Activated CD8-positive, alpha-beta memory T cell treated with anti-CD3 and anti-CD28 coated beads, Interleukin-2, amount 50 U/mL, for 4 hours (primary cell): Measurements from ENCODE around the gene HOXC4.

Source experiments
- DNase-seq: peaks from one replicate; pipeline ENCODE4 v3.0.0-alpha.2; 2020

Gene HOXC4

DNA sequence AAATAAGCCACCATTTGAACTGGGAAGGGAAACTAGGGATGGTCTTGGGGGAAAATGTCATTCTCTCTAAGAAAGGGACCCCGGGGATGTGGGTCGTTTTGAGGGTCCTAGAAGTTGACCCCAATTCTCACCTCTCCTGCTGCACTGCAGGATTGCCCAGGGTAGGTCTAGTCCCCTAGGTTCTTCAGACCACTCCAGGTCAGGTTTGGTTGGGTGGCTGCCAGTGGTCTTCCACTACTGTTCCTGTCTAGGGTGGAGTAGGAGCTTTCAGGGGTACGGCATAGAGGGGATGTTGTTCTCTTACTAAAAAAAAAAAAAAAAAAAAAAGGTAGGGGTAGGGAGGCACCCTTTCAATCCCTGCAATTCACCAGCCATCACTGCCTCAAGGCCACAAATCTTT, 37.6 kb upstream of the HOXC4 start:
- no peak for DNase-seq

DNA sequence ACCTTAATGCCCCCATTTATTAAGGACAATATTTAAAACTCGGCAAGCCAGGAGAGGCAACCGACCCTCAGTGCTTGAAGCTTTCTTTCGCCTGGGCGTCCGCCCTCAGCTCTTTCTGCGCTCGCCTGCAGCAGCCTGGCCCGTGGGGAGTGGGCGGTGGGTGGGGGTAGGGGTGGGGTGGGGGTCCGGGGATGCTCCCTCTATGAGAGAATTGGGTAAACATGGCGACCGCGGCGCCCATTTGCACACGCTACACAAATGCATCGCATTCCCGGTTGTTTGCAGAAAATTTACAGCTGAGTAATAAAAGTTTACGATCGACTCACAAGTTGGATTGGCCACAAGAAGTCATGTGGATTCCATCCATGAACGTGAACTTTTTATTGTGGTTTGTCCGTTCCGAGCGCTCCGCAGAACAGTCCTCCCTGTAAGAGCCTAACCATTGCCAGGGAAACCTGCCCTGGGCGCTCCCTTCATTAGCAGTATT, 37.1 kb upstream of the HOXC4 start:
- no peak for DNase-seq

DNA sequence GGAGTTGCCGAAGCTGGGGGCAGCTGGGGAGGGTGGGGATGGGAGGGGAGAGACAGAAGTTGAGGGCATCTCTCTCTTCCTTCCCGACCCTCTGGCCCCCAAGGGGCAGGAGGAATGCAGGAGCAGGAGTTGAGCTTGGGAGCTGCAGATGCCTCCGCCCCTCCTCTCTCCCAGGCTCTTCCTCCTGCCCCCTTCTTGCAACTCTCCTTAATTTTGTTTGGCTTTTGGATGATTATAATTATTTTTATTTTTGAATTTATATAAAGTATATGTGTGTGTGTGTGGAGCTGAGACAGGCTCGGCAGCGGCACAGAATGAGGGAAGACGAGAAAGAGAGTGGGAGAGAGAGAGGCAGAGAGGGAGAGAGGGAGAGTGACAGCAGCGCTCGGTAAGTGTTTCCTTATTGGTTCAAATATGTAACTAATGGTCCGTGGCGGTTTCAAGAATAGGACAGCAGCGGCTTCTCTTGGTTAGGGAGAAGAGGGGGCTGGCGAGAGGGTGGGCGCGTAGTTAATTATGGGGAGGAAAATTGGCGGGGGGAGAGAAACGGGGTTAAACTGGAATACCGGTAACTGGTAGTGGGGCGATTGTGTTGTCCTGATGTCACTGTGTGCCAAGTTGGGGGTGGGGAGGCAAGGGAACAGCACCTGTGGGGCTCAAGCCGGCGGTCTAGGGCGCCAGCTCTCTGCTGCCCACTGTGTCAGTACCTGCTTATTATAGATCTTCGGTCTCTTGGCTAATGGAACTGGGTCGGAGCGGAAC, 36.4 kb upstream of the HOXC4 start:
- no peak for DNase-seq

DNA sequence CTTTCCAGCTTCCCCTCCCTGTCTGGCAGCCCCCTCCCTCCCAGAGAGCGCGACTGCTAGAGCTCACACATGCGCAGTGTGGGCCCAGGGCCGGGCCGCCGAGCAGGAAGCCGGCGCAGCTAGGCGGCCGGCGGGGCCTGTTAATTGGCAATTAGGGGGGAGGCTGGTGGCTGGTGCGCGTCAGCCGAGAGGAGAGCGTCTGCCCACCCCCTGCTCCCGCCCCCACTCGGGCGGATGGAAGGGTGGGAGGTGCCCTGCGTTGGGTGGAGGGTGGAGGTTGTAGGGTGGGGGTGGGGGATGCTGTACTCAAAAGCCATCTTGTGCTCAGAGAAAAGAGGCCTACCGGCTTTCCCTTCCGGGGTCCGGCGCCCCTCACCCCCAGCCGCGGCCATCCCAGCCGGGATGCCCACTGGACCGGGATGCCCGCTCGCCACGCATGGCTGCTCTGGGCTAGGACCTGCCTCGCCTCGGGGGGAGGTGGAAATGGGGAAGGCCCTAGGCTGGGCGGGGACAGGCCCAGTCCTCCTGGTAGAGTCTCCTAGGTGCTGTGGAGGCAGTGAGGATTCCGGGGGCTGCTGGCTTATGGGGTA, 35.7 kb upstream of the HOXC4 start:
- DNase-seq, result peak; percentile 68

DNA sequence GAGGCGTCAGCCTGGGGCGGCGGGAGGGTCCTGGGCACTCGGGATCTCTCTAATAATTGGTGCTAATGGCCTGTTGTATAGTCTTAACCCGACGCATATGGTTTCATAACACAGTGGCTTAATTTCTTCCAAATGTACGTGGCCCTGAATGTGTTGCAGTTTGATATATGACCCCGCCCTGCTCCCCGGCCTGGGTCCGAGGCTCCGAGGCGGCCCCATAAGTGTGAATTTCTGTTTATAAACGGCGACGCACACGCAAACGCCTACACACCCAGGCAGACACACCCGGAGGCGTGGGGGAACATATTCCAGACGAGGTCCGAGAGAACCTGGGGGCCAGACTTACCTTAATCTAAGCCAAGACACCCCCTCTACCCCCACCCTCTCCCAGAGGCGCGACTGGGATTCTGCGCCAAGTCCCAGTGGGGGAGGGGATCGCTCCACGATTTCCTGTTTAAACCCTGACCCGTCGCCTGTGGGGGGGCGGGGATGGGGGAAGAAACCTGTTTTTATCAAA, 35.1 kb upstream of the HOXC4 start:
- no peak for DNase-seq

DNA sequence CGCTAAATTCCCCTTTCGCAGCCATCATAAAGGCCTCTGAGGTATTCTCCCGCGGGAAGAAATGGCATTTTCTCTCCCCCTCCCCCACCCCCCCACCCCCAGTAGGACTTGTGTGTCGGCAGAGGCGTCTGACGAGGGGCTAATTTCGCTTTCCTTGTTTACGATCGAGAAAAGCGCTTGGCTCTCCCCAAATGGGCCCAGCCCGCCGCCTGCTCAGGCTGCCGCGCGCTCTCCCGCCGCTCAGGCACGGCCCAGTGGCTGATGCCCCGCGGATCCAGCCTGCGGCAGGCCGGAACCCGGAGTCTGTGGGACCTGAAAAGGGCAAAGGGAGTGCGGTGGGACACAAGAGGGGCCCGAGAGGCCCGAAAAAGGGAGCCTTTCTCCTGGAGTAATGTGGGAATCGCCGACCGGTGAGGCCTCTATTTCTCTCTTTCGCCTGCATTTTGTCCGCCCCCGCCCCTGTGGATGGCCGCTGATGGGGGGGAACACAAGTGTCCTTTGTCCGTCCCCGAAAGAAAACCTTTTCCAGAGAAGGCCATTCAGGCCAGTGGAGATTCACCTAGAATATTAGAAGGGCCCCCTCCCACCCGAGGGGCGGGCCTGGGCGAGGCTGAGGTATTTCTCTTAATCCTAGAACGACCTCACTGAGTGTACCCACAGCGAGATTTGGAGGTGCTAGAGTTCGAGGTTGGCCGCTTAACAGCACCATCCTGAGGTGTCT, 34.4 kb upstream of the HOXC4 start:
- no peak for DNase-seq

DNA sequence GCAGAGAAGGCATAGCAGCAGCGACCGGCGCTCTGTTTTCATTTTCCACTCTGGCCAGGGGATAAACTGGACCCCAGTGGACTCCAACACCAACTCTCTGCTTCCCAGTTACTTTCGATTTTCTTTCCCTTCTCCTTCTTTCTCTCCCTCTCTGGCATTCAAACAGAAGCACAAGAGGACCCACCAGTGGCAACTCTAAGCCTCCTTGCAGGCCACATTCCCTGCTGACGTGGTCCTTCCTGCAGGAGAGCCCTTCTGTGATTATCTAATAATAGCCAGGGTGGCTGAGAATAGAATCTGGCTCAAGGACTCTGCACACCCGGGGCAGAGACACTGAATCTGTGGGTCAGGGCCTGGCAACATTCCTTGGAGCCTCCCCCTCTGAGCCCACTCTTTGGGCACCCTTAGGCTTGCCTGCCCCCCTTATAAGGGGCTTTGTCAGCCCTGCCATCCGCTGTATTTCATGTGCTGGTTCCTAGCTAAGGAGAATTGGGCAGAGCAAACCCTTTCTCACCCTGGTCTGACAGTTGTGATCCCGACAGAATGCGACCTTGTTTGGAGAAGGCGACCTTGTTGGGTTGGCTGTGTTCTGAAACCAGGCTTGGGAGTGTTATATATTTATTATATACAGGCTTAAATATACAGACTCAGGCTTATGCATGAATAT, 33.6 kb upstream of the HOXC4 start:
- DNase-seq, result no peak

DNA sequence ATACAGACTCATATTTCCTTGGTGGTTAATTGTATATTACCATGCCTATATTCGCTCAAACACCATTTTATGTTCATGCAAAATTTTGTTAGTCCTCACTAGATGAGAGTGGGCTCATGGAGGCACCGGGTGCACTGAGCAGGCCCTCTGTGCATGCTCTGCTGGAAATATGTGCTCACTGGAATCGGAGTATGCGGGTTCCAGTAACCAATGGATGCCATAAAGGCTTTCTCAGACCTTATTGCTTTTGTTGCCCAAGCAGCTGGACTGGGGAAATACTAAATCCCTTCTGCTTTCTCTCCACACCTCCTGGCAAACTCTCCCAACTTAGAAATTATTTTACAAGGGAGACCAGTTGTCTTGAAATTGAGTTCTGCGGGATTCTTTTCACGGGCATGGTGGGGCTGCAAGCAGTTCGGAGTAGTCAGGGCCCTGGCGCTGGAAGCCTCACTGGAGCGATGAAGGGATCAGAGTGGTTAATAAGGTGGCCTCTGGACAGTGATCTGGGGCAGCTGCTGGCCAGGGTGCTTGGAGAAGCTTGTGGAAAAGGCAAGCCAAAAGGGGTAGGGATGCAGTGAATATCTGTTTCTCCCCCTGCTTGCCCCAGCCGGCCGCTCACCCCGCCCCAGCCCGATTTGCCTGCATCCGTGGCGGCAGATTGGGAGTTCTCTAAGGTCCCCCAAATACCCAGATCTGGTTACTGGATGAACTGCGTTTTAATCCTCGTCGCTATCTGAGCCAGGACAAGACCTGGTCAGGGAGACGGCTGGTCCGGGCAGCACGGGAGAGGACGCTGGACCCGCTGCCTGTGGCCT, 32.8 kb upstream of the HOXC4 start:
- no peak for DNase-seq

DNA sequence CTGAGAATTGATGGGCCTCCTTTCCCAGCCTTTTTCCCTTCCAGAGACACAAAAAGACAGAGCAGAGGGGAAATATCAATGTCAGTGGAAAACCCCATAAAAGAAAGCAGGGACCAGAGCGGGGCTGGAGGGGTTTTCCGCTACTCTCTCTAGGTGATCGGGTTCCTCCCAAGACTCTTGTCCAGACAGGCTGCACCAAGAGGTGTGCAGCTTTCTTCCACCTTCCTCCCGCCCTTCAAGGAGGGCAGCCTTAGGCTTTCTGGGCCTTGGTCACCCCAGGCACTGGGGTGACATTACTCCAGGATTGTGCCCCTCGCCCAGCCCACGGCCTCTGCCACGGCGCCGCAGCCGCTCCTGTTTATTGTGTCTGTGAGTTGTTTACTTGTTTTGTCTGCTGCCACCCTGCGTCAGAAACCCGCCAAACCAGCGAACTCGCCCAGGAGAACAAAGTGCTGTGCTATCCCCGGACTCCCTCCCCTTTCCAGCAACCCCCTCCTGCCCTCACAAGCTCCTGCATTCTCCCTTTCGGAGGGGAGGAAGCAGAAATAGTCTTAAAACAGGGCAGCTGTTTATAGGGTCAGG, 32.1 kb upstream of the HOXC4 start:
- no peak for DNase-seq

DNA sequence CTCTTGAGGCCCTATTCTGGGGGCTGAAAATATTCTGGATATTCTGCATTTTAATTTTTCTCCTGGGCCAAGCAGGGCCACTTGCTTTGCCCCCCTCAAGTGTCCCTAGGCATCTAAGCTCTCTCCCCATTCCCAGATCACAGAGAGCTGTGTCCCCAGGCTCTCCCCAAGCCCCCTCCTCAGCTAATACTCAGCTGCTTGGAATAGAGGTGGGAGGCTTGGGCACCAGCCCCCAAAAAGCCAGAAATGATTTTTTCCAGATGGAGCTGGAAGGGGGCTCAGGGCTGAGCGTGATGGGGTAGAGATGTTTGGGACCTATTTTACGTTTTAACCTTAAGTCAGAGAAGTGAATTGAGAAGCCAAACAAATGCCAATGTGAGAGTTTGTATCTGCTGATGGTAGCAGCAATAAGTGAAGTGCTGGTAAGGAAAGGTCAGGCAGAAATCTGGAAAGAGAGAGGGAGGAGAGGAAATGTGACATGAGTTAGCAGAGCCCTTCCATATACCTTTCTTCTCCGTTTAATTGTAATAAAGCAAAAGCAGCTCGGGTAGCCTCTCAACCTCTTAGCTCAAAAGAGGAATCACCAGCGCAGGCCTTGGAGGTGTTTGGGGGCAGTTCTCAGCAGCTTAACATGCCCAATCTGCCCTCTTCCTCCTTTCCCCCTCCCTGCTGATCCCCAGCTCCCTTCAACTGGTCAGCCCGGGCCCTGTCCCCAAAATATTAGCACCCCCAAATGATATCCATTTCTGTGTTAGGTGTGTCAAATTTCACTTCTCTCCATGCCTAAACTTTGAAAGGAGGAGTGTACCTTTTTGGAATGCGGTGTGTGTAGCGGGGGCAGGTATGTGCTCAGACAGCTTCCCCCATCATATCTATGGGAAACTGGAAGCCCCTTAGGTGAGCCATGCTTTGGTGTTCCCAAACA, 30.4 kb upstream of the HOXC4 start:
- no peak for DNase-seq

DNA sequence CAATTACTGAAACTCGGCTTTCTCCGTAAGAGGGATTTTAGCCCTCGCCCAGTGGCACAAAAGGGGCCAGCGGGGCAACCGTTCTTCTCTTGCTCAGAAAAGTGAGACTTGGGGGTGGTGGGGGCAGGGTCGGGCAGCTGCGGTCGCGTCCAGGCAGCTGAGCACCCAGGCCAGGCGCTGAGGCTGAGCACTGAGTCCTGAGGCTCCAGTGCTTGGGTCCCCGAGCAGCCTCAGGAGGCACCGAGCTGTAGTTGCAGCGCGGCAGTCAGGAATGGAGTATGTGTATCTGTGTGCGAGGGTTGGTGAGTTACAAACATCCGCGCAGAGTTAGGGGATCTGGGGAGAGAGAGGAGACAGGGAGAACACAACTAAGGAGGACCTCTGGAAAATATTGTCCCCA, 29.5 kb upstream of the HOXC4 start:
- no peak for DNase-seq

DNA sequence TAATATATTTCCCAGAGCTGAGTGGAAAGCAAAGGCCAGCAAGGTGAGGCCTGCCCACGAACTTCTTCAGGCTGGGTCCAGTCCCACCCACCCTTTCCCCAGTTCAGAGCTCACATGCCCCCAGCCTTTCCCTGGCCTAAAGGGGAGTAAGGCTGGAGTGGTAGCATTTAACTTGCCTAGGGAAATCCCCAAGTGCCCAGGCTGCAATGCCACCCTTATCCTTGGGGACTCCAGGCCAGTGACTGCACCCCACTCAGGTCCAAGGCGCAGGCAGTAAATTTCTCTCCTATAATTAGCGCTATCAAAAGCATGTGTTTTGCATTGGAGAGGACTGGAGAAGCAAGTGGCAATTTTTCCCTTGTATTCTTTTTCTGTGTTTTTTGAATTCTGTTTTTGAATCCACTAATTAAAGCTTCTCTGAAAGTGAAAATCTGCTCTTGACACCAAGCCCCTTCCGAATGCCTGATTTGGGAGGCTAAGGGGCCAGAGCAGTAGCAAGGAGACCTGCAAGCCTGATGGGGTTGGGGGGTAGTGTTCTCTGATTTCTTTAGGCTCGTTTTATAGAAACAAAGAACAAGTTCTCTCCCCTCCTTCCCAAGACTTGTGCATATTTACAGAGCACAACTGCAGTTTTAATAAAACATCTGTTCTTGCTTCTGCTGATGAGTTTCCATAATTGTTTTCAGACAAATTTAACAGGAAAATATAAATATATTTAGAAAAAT, 28.9 kb upstream of the HOXC4 start:
- no peak for DNase-seq

DNA sequence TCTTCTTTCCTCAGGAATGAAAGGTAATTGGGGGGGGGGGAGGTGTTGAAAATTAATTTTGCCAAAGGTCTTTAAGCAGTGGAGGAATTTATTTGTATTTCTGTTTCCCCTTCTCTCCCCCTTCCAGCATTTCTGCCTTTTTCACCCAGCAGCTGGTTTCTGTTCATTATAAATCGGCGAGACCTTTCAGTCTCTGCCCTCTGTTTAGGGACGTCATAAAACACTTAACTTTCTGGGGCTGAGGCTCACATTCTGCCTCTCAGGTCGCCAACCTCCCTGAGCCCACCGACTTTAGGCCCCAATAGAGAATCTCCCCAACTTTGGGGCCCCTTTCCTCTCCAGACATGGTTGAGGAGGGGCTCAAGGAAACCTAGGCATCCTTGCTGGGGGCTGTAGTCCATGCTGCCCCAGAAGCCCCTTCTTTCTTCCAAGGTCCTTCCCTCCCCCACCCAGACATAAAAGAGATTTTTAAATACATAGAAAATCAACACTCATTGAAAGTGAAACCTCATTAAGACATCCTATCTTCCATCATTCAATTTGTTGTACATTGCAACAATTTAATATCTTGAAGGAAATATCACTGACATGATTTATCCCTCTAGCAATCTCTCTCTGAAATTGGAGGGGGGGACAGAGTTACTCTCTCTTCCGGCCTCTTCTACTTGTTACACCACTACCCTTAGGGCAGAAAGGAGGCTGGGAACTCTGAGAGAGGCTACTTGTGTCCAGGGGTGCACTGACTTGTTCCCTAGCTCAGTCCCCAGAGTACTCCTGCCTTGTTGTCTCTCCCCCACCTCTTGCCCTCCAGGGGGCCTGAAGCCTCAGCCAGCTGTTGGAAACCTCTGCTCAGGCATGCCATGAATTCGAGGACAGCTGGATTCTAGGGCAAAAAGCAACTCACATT, 27.9 kb upstream of the HOXC4 start:
- DNase-seq, result no peak

DNA sequence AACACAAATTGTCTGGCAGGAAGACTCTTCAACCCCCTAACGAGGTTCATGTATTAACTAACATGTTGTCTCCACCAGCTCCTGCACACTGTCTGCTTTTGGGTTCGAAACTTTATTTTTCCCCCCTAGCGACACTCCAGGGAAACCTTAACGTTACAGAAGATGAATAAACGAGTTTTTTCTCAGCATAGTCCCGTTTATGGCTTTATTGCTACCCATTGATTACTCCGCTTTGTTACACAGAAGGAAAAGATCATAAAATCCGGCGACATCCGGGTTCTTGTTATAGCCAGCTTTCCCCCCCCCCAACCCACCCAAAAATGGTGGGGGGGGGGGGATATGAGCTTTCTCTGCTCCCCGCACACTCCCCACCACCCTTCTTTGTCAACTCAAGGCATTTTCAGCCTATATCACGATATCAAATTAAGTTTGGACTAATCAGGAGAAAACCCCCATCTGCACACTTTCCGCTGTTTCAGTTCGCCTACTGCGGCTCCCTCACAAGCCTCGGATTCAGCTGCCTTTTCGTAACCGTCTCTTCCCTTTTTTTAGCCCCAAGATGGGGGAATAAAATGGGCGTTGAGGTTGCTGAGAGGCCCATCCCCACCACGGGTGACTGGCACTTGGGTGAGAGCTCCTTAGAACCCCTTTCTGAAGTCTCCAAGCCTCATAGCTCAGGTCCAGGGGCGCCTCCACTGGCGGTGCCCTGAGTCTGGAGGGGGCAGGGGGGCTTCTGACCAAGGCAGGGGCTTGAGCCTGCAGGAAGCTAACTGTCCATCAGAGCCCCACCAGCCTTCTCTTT, 26.8 kb upstream of the HOXC4 start:
- no peak for DNase-seq

DNA sequence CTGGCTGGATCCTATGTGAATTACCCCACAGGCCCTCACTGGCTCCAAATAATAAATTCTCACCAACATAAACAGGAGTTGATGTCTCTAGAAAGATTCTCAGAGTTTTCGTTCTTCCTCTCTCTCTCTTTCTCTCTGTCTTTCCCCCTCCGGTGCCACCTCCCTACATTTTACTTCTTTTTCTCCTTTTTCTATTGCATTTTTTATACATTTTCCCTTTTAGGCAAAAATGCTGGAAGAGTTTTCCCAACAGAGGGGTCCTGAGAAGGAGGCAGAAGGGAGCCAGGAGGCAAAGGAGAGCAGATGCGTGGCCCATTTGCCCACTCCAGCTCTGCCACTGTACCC, 26.2 kb upstream of the HOXC4 start:
- no peak for DNase-seq

DNA sequence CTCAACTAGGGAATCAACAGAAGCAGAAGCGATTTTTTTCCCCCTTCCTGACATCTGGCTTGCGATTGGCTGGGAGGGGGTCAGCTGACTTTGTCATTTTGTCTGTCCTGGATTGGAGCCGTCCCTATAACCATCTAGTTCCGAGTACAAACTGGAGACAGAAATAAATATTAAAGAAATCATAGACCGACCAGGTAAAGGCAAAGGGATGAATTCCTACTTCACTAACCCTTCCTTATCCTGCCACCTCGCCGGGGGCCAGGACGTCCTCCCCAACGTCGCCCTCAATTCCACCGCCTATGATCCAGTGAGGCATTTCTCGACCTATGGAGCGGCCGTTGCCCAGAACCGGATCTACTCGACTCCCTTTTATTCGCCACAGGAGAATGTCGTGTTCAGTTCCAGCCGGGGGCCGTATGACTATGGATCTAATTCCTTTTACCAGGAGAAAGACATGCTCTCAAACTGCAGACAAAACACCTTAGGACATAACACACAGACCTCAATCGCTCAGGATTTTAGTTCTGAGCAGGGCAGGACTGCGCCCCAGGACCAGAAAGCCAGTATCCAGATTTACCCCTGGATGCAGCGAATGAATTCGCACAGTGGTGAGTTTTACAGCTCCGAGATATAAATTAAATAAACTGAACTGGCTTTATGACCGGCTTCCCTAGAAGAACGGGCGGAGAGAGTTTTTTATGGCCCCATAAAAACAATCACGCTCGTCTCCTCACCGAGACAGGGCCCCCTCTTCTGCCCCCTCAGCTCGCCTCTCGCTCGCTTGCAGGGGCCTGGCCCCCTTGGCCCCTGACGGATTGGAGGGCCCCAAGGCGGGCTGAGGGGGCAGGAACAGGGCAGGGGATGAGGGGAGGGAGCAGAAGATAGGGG, 25.1 kb upstream of the HOXC4 start, which contains the start of gene HOXC6:
HOXC6 (plus strand) TSS at position 127 of the 888 bp plus-strand sequence; CDS start at position 209, 82 bp downstream.
- no peak for DNase-seq
